Mesendoderm (in vitro differentiated cells): ENCODE results near the gene TMEM44.

ENCODE experiments used
- DNase-seq: peaks from one replicate; pipeline ENCODE4 v3.0.0; 2013
- H2AK5ac ChIP-seq: 2 replicates; pipeline ENCODE4 v1.6.1; 2013; ENCODE audit warnings: low read length, inconsistent platforms
- H2BK120ac ChIP-seq: 2 replicates; pipeline ENCODE4 v1.6.1; 2013; ENCODE audit warnings: low read depth, mild to moderate bottlenecking, low read length, moderate library complexity, mixed read lengths
- H2BK15ac ChIP-seq: replicated peaks from 2 replicates; pipeline ENCODE4 v1.6.1; 2013; ENCODE audit warnings: low read depth, mild to moderate bottlenecking, moderate library complexity
- H2BK5ac ChIP-seq: 2 replicates; pipeline ENCODE4 v1.6.1; 2013; ENCODE audit warnings: low read length, inconsistent platforms
- H3K18ac ChIP-seq: 2 replicates; pipeline ENCODE4 v1.6.1; 2013; ENCODE audit warnings: mild to moderate bottlenecking, low read length, mixed read lengths
- H3K23ac ChIP-seq: one replicate; pipeline ENCODE4 v1.6.1; 2013; ENCODE audit warnings: low read length
- H3K27ac ChIP-seq: 2 replicates; pipeline ENCODE4 v1.5.1; 2013; ENCODE audit warnings: low read depth, mild to moderate bottlenecking, inconsistent platforms, low read length, moderate library complexity
- H3K27me3 ChIP-seq: 2 replicates; pipeline ENCODE4 v1.6.1; 2013; ENCODE audit warnings: low read length, control low read depth, mild to moderate bottlenecking, inconsistent platforms; ENCODE audit not compliant: insufficient read depth, poor library complexity
- H3K36me3 ChIP-seq: 2 replicates; pipeline ENCODE4 v1.6.1; 2013; ENCODE audit warnings: low read length, inconsistent platforms; ENCODE audit not compliant: control insufficient read depth, insufficient read depth
- H3K4ac ChIP-seq: one replicate; pipeline ENCODE4 v1.6.1; 2013; ENCODE audit warnings: low read depth, mild to moderate bottlenecking, low read length, moderate library complexity
- H3K4me1 ChIP-seq: 2 replicates; pipeline ENCODE4 v1.6.1; 2013; ENCODE audit warnings: low read depth, low read length, inconsistent platforms; ENCODE audit not compliant: control insufficient read depth
- H3K4me2 ChIP-seq: 2 replicates; pipeline ENCODE4 v1.6.1; 2013; ENCODE audit warnings: low read length
- H3K4me3 ChIP-seq: 2 replicates; pipeline ENCODE4 v1.5.1; 2013; ENCODE audit warnings: mild to moderate bottlenecking, low read length
- H3K56ac ChIP-seq: one replicate; pipeline ENCODE4 v1.6.1; 2013; ENCODE audit warnings: low read length
- H3K79me1 ChIP-seq: 2 replicates; pipeline ENCODE4 v1.6.1; 2013; ENCODE audit warnings: low read length, inconsistent platforms
- H3K79me2 ChIP-seq: 2 replicates; pipeline ENCODE4 v1.6.1; 2013; ENCODE audit warnings: mild to moderate bottlenecking, low read length; ENCODE audit not compliant: control insufficient read depth, insufficient read depth
- H3K9ac ChIP-seq: 2 replicates; pipeline ENCODE4 v1.6.1; 2013; ENCODE audit warnings: low read length, inconsistent platforms
- H4K5ac ChIP-seq: one replicate; pipeline ENCODE4 v1.6.1; 2013; ENCODE audit warnings: low read length
- H4K8ac ChIP-seq: one replicate; pipeline ENCODE4 v1.6.1; 2013; ENCODE audit warnings: low read depth, mild to moderate bottlenecking, control low read depth, low read length, moderate library complexity
- WGBS: extraction: QIAGEN DNeasy Blood & Tissue Kit; methylation state at CpG from one replicate; pipeline ENCODE4 v1.1.7; 2013; ENCODE audit warnings: low lambda C conversion rate, missing lambda C conversion rate; ENCODE audit not compliant: insufficient coverage; ENCODE audit errors: extremely low coverage; 5-methylcytosine and 5-hydroxymethylcytosine counted together

TMEM44 gene

GRCh38 chr3:194671511-194671899 is 38.3 kb upstream of the TMEM44 start:
- Histone ChIP-seq H3K36me3 (no peaks in the 10 kb centered on the region), H3K4me3 (peak overlapping the region; percentile 81), H4K8ac (no peak overlapping the region), H2BK5ac (no peak overlapping the region), H2BK120ac (no peak overlapping the region), H2AK5ac (no peak overlapping the region), H3K23ac (no peak overlapping the region), H3K79me1 (peaks cover 8% of the 10 kb centered on the region), H3K18ac (no peak overlapping the region), H3K4ac (no peak overlapping the region), H2BK15ac (no peak overlapping the region), H4K5ac (no peak overlapping the region), H3K79me2 (peaks cover 27% of the 10 kb centered on the region), H3K27ac (no peak overlapping the region), H3K4me2 (peak overlapping the region; percentile 56), H3K27me3 (no peaks in the 10 kb centered on the region), H3K9ac (peak overlapping the region; percentile 81), H3K56ac (peak overlapping the region; percentile 80), H3K4me1 (peaks cover 2% of the 10 kb centered on the region)
- DNase-seq, result peak; percentile 44
- WGBS, result no CpG with 5 or more reads among the region's 5 CpGs

- H3K4ac ChIP-seq, result no peak overlapping the region
- no peak overlapping the region for H3K27ac ChIP-seq
- H2BK5ac ChIP-seq, result no peak overlapping the region
- H3K4me2 ChIP-seq, result no peak overlapping the region
- H4K8ac ChIP-seq, result no peak overlapping the region
- peaks cover 27% of the 10 kb centered on the region for H3K79me2 ChIP-seq
- H2BK120ac ChIP-seq, result no peak overlapping the region
- H2BK15ac ChIP-seq, result no peak overlapping the region
- no peak overlapping the region for H3K9ac ChIP-seq
- no peak overlapping the region for H3K18ac ChIP-seq
- no peak overlapping the region for H4K5ac ChIP-seq
- no peak overlapping the region for H3K23ac ChIP-seq
- no peak overlapping the region for H2AK5ac ChIP-seq
- H3K79me1 ChIP-seq, result peaks cover 8% of the 10 kb centered on the region
- peaks cover 2% of the 10 kb centered on the region for H3K4me1 ChIP-seq
- DNase-seq, result no peak
- WGBS, result no CpG with 5 or more reads among the region's 7 CpGs
- no peaks in the 10 kb centered on the region for H3K27me3 ChIP-seq
- no peak overlapping the region for H3K56ac ChIP-seq
- no peak overlapping the region for H3K4me3 ChIP-seq
- H3K36me3 ChIP-seq, result peaks cover 3% of the 10 kb centered on the region
These were observed 34.1 kb upstream of the TMEM44 start for GRCh38 chr3:194667363-194667762.

GRCh38 chr3:194664857-194665256 is 31.6 kb upstream of the TMEM44 start:
- H4K5ac ChIP-seq, result no peak overlapping the region
- no peak for DNase-seq
- no peak overlapping the region for H3K56ac ChIP-seq
- H3K4me2 ChIP-seq, result no peak overlapping the region
- H3K4me3 ChIP-seq, result no peak overlapping the region
- no peak overlapping the region for H3K18ac ChIP-seq
- H3K27ac ChIP-seq, result no peak overlapping the region
- H3K79me2 ChIP-seq, result peaks cover 9% of the 10 kb centered on the region
- peaks cover 3% of the 10 kb centered on the region for H3K36me3 ChIP-seq
- H2BK15ac ChIP-seq, result no peak overlapping the region
- no peak overlapping the region for H3K23ac ChIP-seq
- H2BK120ac ChIP-seq, result no peak overlapping the region
- H3K4ac ChIP-seq, result no peak overlapping the region
- no peaks in the 10 kb centered on the region for H3K27me3 ChIP-seq
- H2BK5ac ChIP-seq, result no peak overlapping the region
- H4K8ac ChIP-seq, result no peak overlapping the region
- no peaks in the 10 kb centered on the region for H3K4me1 ChIP-seq
- H3K9ac ChIP-seq, result no peak overlapping the region
- no CpG with 5 or more reads among the region's 7 CpGs for WGBS
- no peak overlapping the region for H2AK5ac ChIP-seq
- peaks cover 2% of the 10 kb centered on the region for H3K79me1 ChIP-seq

GRCh38 chr3:194661946-194662345 is 28.7 kb upstream of the TMEM44 start:
- no CpG with 5 or more reads among the region's 6 CpGs for WGBS
- no peak overlapping the region for H3K27ac ChIP-seq
- no peak for DNase-seq
- no peak overlapping the region for H3K9ac ChIP-seq
- H4K5ac ChIP-seq, result no peak overlapping the region
- H2BK120ac ChIP-seq, result no peak overlapping the region
- H3K4me1 ChIP-seq, result no peaks in the 10 kb centered on the region
- H3K18ac ChIP-seq, result no peak overlapping the region
- H2AK5ac ChIP-seq, result no peak overlapping the region
- no peak overlapping the region for H2BK5ac ChIP-seq
- H3K79me2 ChIP-seq, result no peaks in the 10 kb centered on the region
- H3K56ac ChIP-seq, result no peak overlapping the region
- no peak overlapping the region for H4K8ac ChIP-seq
- peaks cover 7% of the 10 kb centered on the region for H3K36me3 ChIP-seq
- no peaks in the 10 kb centered on the region for H3K27me3 ChIP-seq
- H3K79me1 ChIP-seq, result no peaks in the 10 kb centered on the region
- H3K4me3 ChIP-seq, result no peak overlapping the region
- H2BK15ac ChIP-seq, result no peak overlapping the region
- H3K4ac ChIP-seq, result no peak overlapping the region
- H3K4me2 ChIP-seq, result no peak overlapping the region
- no peak overlapping the region for H3K23ac ChIP-seq

GRCh38 chr3:194661374-194661773 is 28.2 kb upstream of the TMEM44 start:
- H3K4me1 ChIP-seq, result no peaks in the 10 kb centered on the region
- no peak overlapping the region for H2BK15ac ChIP-seq
- H4K8ac ChIP-seq, result no peak overlapping the region
- no peak overlapping the region for H3K18ac ChIP-seq
- H3K4me3 ChIP-seq, result no peak overlapping the region
- H3K23ac ChIP-seq, result no peak overlapping the region
- H3K36me3 ChIP-seq, result peaks cover 7% of the 10 kb centered on the region
- no peak overlapping the region for H2AK5ac ChIP-seq
- no peak overlapping the region for H3K9ac ChIP-seq
- H2BK120ac ChIP-seq, result no peak overlapping the region
- WGBS, result no CpG with 5 or more reads among the region's 3 CpGs
- no peaks in the 10 kb centered on the region for H3K27me3 ChIP-seq
- no peak overlapping the region for H3K4ac ChIP-seq
- H3K79me2 ChIP-seq, result no peaks in the 10 kb centered on the region
- no peak for DNase-seq
- H4K5ac ChIP-seq, result no peak overlapping the region
- H3K4me2 ChIP-seq, result no peak overlapping the region
- H3K56ac ChIP-seq, result no peak overlapping the region
- no peak overlapping the region for H2BK5ac ChIP-seq
- H3K79me1 ChIP-seq, result no peaks in the 10 kb centered on the region
- no peak overlapping the region for H3K27ac ChIP-seq

- Histone ChIP-seq H2BK120ac (no peak overlapping the region), H3K4ac (no peak overlapping the region), H4K8ac (no peak overlapping the region), H3K23ac (no peak overlapping the region), H3K4me3 (no peak overlapping the region), H3K4me2 (no peak overlapping the region), H3K79me2 (no peaks in the 10 kb centered on the region), H2BK15ac (no peak overlapping the region), H2AK5ac (no peak overlapping the region), H3K56ac (no peak overlapping the region), H4K5ac (no peak overlapping the region), H3K27ac (no peak overlapping the region), H3K4me1 (no peaks in the 10 kb centered on the region), H3K27me3 (no peaks in the 10 kb centered on the region), H3K18ac (no peak overlapping the region), H2BK5ac (no peak overlapping the region), H3K9ac (no peak overlapping the region), H3K79me1 (no peaks in the 10 kb centered on the region), H3K36me3 (peaks cover 5% of the 10 kb centered on the region)
- DNase-seq, result no peak
- WGBS, result no CpG with 5 or more reads among the region's 7 CpGs
These were observed 26.6 kb upstream of the TMEM44 start for GRCh38 chr3:194659778-194660177.
